ENCODE results near the gene NYNRIN.
"Not testable (repeated sequence)": the region's sequence is repeated elsewhere in the genome, so short reads cannot be mapped to it uniquely, and the experiment has no call there.

The NYNRIN gene

DNA sequence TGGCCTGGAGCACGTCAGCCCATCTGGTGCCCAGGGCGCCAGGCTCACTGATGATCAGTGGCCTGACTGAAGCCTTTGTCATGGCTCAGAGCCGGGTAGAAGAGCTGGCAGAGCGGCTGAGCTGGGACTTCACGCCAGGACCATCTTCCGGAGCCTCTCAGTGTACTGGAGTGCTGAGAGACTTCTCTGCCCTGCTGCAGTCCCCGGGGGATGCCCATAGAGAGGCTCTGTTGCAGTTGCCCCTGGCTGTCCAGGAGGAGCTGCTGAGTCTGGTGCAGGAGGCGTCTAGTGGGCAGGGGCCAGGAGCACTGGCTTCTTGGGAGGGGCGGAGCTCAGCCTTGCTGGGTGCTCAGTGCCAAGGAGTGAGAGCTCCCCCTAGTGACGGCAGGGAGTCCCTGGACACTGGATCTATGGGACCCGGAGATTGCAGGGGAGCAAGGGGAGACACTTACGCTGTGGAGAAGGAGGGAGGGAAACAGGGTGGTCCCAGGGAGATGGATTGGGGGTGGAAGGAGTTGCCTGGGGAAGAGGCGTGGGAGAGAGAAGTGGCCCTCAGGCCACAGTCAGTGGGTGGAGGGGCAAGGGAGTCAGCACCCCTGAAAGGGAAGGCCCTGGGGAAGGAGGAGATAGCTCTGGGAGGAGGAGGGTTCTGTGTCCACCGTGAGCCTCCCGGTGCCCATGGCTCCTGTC is 32.9 kb downstream of the NYNRIN start:
- peak; percentile 94 for DNase-seq (ENCODE audit: low spot score)

DNA sequence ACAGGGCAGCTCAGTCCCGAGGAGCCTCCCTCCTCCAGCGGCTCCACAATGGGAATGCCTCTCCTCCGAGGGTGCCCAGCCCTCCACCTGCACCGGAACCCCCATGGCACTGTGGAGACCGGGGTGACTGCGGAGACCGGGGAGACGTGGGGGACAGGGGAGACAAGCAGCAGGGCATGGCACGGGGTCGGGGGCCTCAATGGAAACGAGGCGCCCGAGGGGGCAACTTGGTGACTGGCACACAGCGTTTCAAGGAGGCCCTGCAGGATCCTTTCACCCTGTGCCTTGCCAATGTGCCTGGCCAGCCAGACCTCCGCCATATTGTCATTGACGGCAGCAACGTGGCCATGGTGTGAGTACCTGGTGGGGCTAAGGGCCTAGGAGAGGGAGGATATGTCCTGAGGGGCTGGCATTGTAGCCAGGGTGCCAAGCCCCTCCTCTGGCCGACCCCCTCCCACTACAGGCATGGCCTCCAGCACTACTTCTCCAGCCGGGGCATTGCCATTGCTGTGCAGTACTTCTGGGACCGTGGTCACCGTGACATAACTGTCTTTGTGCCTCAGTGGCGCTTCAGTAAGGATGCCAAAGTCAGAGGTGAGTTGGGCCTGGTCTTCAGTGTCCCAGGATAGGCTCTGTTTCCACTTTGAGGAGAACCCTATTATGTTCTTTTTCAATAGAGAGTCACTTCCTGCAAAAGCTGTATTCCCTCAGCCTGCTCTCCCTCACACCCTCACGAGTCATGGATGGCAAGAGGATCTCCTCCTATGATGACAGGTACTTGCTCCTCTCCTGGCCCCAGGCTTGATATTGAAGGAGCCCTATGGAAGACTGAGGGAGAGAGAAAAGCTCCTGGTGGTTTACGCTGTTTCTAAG is 33.7 kb downstream of the NYNRIN start:
- no peak for DNase-seq (ENCODE audit: low spot score)

DNA sequence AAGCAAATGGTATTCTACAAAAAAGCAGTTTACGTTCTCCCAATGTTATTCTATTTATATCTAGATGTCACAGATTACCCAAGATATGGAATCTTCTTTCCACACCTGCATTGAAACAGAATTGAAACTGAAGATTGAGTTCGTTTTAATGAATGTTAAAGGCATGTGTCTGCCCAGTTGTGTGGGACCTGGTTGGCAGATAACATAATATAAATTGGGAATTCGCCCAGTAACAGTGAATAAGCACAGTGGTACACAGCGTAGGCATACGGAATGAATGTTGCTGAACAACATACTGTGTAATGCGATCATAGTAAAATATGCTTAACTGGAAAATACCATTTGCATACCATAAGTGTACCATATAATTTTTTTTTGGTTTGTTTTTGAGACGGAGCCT is 35.2 kb downstream of the NYNRIN start:
- no peak for DNase-seq (ENCODE audit: low spot score)

DNA sequence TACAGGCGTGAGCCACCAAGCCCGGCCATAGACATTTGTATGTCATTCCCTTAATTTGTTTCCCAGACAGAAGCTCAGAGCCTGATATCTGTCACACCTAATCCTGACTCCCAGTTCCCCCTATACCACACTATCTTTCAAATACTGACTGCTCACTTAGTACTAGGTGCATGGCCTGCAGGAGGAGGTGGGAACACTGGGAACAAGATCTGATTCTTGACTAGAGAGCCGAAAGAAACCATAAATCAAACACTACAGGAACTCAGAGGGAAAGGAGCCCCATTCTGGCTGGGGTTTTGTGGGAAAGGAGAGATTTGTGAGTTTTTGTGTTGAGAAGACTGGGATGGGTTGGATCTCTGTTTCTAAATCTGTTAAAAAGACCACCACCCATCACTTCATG is 35.9 kb downstream of the NYNRIN start:
- no peak for DNase-seq (ENCODE audit: low spot score)

DNA sequence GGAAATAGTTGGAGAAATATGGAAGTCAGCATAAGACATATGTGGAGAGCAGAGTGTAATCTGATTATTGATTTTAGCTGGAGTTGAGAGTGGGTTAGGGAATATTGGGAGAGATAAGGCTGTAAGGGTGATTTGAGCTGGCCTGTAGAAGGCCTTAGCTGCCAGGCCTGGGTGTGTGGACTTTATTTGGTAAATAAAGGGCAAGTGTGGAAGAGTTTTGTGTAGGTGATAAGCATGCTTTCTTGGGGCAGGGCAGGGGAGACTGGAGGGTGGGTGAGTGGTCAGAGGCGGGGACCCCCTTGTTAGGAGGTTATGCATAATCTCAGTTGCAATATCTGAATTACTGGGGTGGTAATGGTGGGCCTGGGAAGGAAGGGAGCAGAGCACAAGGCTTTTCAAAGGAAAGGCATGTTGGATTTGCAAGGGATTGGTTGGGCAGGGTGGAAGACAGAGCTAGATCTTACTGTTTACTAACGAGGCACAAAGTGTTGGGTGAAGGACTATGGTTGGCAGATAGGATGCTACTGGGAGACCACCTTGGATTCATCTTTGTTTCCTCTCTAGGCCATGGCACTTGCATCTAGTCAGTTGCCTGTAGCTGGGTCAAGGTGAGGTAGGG is 36.5 kb downstream of the NYNRIN start:
- no peak for DNase-seq (ENCODE audit: low spot score)

DNA sequence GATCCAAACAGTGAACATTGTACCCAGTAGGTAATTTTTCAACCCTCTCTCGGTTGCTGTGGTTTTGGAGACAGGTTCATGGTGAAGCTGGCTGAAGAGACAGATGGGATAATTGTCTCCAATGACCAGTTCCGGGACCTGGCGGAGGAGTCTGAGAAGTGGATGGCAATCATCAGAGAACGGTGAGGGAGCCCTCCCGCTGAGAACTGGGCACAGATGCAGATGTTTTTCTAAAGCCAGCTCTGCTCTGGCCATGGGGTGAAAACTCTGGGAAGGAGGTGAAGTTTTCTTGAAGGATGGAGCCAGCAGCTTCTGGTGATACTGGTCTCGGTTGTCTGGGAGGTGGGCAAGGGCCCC is 37.2 kb downstream of the NYNRIN start:
- DNase-seq (ENCODE audit: low spot score) = no peak

DNA sequence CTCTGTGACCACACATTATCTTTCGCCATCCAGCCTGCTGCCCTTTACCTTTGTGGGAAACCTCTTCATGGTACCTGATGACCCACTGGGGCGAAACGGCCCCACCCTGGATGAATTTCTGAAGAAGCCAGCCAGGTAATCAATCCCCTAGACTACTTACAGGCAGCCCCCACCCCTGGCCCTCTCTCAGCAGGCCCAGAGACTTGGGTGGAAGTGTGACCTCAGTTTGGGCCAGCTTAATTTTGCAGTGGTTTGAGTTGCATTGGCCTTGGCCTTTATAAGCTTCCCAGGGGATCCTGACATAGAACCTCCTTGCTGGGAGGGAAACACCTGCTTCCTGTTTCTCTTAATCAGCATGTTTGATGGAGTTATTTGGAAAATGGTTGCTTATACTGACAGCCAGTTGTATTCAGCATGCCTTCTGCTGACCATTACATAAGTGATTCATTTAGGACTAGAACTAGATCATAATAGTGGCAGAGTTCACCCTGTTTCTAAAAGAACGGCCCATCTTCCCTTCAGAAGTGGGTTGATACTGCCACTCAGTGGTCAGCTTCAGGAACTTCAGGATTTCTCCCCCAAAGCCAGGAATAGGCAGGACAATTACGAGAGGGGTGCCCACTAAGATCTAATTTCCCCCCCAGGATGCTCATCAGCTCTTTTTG is 37.7 kb downstream of the NYNRIN start:
- peak; percentile 83 for DNase-seq (ENCODE audit: low spot score)

DNA sequence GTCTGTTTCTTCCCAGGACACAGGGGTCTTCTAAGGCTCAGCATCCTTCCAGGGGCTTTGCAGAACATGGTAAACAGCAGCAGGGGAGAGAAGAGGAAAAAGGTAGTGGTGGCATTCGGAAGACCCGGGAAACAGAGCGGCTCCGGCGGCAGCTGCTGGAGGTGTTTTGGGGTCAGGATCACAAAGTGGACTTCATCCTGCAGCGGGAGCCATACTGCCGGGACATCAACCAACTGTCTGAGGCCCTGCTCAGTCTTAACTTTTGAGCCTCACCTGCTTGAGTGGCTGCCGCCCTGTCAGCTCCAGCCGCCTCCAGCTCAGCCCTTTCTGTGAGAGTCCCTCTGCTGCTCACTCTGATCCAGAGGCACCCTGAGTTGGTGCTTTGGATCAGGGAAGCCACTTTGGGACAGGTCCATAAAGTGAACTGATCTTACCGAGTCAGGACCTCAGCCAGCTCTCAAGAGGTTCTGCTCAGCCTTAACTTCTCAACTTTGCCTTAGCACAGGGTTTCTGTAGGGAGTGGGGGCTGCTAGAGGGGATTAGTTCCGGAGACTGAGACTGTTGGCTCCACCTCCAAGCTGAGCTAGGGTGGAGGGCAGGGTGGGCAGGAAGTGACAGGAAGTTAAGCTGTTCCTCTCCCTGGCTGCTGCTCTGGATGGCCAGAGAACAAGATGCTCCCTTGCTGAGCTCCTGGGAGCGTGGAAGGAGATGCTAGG is 38.4 kb downstream of the NYNRIN start:
- DNase-seq (ENCODE audit: low spot score) = no peak

DNA sequence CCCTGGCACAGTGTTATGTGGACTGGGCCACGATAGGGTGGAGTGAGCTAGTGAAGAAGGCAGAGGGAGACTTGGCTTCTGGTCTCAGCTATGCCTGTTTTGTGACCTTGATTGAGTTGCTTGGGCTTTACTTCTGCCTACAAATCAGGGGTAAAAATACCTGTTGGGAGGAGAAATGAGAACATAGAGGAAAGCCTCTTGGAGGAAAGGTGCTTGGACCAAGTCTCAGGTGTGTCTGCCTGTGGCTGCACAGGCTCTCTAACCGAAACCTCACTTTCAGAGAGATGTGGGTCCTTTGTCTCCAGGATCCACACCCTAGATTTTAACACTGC is 38.9 kb downstream of the NYNRIN start:
- no peak for DNase-seq (ENCODE audit: low spot score)

DNA sequence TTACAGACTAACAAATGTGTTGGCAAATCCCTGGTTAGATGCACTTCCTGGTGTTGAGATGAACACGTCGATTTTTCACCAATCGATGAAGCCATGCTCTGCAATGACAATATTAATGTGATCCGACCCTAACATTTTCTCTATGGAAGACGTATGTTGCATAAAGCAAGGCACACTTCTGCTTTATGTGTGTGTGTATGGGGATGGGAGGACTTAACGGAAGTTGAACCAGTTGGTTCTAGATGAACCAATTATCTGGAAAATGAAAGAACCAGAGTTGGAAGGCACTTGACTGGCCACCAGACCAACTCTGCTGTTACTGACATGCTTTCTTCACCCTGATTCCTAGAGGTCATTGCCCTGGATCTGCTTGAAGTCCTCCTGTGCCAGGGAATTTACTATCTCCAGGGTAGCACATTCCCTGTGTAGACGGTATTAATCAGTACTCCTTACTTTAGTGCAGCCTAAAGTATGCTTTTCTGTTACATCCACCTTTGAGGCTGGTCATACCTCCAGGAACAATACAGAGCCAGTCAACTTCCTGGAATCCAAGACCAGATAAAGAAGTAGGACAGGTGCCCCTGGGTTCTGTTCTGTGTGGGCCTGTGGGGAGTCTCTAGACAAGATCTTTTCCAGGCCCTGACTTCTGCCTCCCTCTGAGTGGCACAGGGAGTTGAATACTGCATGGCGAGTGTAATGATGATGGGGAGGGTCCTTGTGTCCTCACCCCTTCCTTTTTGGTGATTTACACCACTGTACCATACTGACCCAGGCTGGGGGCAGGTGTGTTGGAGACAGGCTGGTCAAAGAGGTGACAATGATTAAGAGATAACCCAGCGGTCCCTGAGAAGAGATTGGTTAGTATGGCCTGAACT is 39.7 kb downstream of the NYNRIN start:
- no peak for DNase-seq (ENCODE audit: low spot score)

DNA sequence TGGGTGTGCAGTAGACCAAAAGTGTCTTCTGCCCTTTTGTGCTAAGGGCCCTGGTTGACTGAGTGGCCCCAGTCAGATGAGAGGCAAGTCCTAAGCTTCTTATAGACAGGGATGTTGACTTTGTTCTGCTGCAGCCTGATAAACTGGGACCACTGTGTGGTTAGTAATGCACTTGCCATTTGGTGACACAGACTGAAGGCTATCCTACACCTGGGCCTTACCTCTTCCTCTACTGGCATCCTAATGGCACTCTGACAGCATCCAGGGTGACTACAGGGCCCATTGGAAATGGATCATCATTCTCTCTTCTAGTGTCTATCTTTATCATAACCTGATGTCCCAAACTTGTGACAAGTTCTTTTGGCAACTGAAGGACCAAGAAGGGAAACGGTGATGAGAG is 40.5 kb downstream of the NYNRIN start:
- DNase-seq (ENCODE audit: low spot score) = no peak

DNA sequence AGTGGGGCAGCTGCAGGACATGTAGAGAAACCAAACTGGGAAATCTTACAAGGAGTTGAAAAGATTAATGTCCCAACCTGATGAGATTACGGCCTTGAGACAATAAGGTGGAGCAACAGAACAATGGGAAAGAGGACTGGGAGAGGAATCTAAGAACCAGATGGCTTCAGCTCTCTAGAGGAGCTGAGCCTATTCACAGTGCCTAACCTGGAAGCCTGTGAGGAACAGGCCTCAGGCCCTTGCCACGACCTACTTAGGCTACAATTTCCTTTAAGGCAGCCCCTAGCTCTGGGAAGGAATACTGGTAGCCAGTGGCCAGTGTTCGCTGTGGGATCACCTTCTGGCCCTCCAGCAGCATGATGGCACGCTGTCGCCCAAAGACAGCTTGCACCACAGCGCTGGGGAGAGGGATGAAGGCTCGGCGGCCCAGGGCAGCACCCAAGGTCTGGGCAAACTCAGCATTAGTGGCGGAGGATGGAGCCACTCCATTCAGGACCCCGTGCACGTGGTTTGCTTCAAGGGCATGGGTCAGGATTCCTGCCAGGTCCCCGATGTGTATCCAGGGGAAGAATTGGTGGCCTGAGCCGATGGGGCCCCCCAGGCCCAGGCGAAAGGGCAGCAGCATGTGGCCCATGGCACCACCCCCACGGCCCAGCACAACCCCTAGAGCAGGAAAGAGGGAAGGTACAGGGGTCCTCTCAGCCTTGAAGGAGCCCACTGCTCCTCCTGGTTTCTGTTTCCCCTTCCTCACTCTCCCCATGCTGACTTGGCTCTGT is 41.2 kb downstream of the NYNRIN start:
- DNase-seq (ENCODE audit: low spot score) = no peak

DNA sequence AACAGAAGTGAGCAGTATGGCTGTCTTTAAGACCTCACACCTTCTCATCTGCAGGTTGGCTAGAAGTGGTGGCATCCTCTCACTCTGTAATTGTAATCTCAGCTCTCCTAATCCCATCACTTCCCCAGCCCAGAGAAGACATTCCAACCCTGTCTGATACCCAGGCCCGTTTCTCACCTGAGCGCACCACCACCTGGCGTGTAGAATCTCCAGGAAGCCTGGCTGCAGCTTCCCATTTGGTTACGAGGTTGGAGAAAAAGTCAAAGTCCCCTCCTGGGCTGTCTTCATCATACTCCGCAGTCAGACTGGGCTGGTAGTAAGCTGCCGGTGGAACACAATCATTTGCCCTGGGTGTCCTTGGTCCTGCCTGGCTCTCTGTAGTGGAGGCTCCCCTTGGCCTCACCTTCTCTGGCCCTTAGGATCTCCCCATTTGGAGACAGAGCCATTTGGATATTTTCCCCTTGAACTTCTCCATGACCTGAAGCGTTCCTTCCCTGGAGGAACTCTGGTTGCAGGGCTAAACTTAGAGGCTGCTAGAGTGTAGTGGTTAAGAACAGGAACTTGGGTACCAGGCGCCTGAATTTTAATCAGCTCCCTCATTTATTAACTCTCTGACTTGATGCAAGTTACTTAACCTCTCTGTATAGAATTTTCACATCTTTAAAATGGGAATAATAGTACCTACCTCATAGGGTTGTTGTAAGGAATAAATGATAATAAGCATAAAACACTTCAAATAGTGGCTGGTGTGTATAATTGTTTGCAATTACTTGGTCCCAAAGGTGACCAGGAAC is 42.0 kb downstream of the NYNRIN start:
- DNase-seq (ENCODE audit: low spot score) = no peak

DNA sequence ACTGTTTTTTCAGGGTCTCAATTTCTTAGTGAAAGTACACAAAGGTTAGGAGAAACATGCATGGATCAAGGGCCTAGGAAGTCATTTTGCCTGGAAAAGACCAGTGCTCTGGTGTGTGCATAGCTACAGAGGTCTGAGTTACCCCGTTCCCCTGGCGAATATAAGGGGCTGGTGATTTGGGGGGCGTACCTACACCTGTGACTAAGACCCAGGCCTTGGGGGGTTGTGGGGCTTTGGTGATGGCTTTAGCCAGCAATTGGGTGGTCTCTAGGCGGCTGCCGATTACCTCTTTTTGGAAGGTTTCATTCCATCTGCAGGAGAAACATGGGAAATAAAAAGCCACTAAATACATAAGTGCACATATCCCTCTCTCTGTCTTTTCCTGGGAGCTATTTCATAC is 42.7 kb downstream of the NYNRIN start:
- DNase-seq (ENCODE audit: low spot score) = no peak

DNA sequence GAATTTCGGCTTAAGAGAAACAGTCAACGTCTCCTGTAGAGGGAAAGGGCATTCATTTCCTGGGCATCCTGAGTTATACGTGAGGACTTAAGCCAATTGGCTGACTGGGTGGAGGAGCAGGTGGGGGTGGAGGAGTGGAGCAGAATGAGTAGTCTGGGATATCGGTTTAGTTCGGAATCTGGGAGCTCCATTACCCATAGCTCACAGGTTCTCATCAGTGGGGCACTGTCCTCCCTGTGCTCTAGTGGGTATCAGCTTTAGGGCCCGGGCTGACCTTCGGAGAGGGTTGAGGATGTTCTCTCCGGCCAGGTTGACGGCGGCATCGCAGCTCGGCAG is 43.1 kb downstream of the NYNRIN start:
- DNase-seq (ENCODE audit: low spot score) = no peak

DNA sequence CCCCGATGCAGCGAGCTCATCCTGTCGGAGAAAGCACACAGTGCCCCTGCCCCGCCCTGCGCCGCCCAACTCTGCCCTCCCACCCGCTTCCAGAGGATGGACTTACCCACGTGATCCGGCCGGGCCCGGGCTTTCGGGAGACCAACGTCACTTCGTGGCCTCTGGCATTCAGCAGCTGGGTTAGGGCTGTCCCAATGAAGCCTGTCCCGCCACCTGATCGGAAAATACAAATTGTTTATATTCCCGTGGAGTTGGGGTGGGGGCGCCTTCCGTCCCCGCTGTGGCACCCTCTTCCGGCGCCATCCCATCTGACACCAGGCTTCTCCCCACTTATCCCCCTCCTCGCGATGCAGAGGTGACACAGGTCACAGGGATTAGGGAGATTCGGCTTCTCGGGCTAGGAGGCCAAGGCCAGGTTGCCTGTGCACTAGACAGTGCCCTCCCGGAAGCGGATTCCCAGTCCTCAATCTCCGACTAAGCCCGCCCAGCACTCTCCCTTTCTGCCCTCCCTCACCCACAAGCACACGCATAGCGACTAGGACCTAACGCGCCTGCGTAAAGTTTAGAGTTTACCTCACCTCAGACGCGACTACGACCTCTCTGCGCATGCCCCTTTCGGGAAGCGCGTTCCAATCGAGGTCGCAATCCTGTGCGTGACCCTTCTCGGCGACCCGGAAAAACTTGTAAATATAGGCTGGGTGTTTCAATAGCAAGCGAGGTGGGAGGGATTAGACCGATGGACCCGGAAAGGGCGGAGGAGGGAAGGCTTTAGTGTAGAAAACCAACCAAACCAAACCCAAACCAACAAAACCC is 43.6 kb downstream of the NYNRIN start, which contains the start of gene SDR39U1:
SDR39U1 (minus strand) TSS at position 537 of the 813 bp plus-strand sequence; CDS start at position 530, 7 bp downstream.
- peak; percentile 96 for DNase-seq (ENCODE audit: low spot score)

DNA sequence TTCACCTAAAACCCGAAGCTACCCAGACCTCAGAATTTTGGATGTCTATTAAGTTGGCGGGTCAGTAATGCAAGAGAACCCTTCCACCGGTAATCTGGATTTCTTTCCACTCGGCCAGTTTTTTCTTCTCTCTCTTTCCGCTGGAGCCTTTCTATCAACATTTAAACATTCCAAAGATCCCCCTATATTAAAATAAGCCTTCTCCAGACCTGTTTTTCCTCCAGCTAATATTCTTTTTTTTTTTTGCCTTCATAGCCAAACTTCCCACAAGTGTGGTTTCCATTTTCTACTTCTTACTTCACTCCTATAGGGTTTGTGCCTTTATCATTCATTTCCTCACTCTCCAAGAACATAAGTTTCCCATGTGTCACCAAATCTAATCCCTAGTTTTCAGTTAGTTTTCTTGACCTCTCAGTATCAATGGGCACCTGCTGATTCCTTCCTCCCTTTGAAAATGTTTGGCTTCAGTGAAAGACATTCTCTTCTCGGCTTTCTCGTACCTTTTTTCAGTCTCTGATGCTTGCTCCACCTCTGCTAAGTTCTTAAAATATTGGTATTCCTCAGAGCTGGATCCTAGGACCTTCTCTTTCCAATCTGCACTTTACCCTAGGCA is 44.4 kb downstream of the NYNRIN start:
- no peak for DNase-seq (ENCODE audit: low spot score)

DNA sequence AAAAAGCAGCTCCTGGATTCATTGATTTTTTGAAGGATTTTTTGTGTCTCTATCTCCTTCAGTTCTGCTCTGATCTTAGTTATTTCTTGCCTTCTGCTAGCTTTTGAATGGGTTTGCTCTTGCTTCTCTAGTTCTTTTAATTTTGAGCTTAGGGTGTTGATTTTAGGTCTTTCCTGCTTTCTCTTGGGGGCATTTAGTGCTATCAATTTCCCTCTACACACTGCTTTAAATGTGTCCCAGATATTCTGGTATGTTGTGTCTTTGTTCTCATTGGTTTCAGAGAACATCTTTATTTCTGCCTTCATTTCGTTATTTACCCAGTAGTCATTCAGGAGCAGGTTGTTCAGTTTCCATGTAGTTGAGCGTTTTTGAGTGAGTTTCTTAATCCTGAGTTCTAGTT is 52.0 kb downstream of the NYNRIN start:
- DNase-seq (ENCODE audit: low spot score) = not testable (repeated sequence)

Measured in GM03348 (cell line).